GM12878 (cell line): ENCODE results near the gene C9orf50.

Experiments
- CTCF ChIP-seq, 3 experiments: IDR thresholded peaks in 2 of 3; conservative IDR thresholded peaks in 1 of 3; 2 replicates each; pipeline ENCODE4 v1.5.1; 2011; ENCODE audit warnings: low read depth in 3 of 3, low read length in 3 of 3, mild to moderate bottlenecking in 3 of 3, control low read depth in 2 of 3, moderate library complexity in 2 of 3, inconsistent platforms in 1 of 3, mixed read lengths in 1 of 3; ENCODE audit not compliant: control insufficient read depth in 2 of 3, insufficient read depth in 1 of 3; ENCODE audit errors: extremely low read depth in 1 of 3
- EGR1 ChIP-seq, 2 experiments: IDR thresholded peaks; 1 replicate in 1 of 2; 2 replicates in 1 of 2; pipeline ENCODE4 v1.6.1; 2011 to 2012; ENCODE audit warnings: low read depth in 2 of 2, low read length in 2 of 2, borderline replicate concordance in 1 of 2, mild to moderate bottlenecking in 1 of 2, moderate library complexity in 1 of 2
- POLR2AphosphoS2 ChIP-seq: IDR thresholded peaks from 2 replicates; pipeline ENCODE4 v1.6.1; 2011; ENCODE audit warnings: low read depth, mild to moderate bottlenecking, low read length, improper control_type of control experiment, moderate library complexity
- ZSCAN29 ChIP-seq: fragments of 450-650 bp; IDR thresholded peaks from 2 replicates; pipeline ENCODE4 v1.6.1; 2017; ENCODE audit warnings: mild to moderate bottlenecking, moderate library complexity

GRCh38 chr9:129595903-129596540 lies 24.9 kb downstream of the C9orf50 start:
- TF ChIP-seq CTCF (IDR thresholded peaks at IDR 0.05 in 2 of 3, conservative IDR thresholded peaks at IDR 0.05 in 1 of 3; ENCODE audit: control insufficient read depth in 2 of 3, extremely low read depth in 1 of 3, insufficient read depth in 1 of 3, low read depth in 3 of 3, low read length in 3 of 3) (no peak), EGR1 (IDR thresholded peaks at IDR 0.05; ENCODE audit: borderline replicate concordance in 1 of 2, low read depth in 2 of 2, low read length in 2 of 2) (no peak), ZSCAN29 (no peak), POLR2AphosphoS2 (no peak)
